Measurements from ENCODE around the gene ASPSCR1.

DNA sequence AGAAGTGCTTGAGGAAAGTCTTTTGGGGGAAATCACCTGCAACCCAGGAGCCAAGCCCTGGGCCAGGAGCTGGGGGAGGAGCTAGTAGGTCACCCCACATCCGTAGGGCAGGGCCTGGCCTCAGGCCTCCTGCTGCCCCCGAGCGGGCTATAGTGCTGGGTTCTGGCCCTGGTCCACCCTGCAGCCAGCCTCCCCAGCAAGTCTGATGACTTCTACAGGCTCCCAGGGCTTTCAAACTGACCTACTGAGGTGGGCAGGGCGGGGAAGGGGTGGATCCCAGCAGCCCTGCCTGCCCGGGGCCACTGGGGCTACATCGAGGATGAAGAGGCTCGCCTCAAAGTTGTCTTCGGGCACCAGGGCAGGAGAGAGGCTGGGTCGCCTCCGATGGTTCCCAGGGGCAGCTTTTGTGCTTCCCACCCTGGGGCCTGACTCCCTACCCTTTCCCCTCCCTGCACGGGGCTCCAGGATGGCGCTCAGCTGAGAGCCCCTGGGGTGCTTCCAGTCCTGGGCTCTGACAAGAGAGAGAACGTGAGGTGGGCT is 40.3 kb downstream of the ASPSCR1 start:
- TF ChIP-seq, protein P1, sequence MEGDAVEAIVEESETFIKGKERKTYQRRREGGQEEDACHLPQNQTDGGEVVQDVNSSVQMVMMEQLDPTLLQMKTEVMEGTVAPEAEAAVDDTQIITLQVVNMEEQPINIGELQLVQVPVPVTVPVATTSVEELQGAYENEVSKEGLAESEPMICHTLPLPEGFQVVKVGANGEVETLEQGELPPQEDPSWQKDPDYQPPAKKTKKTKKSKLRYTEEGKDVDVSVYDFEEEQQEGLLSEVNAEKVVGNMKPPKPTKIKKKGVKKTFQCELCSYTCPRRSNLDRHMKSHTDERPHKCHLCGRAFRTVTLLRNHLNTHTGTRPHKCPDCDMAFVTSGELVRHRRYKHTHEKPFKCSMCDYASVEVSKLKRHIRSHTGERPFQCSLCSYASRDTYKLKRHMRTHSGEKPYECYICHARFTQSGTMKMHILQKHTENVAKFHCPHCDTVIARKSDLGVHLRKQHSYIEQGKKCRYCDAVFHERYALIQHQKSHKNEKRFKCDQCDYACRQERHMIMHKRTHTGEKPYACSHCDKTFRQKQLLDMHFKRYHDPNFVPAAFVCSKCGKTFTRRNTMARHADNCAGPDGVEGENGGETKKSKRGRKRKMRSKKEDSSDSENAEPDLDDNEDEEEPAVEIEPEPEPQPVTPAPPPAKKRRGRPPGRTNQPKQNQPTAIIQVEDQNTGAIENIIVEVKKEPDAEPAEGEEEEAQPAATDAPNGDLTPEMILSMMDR (conservative IDR thresholded peaks at IDR 0.05; ENCODE audit: low read length): no peak
- TF ChIP-seq EZH2phosphoT487 (IDR thresholded peaks at IDR 0.05; ENCODE audit: borderline replicate concordance, low read depth, low read length): no peak
